ENCODE measurements around the gene VCP.

VCP gene

GRCh38 chr9:35114840-35115628 is 42.6 kb upstream of the VCP start:
- H3K4me3 ChIP-seq (ENCODE audit: low read depth, low read length), result peak overlapping the region; percentile 68
- DNase-seq (ENCODE audit: low read depth), result peak; percentile 100
- TF ChIP-seq MYC (IDR thresholded peaks at IDR 0.05; ENCODE audit: low read depth, low read length), result peak; percentile 46; the same call in 1 of the 2 replicates
- TF ChIP-seq, protein P1, sequence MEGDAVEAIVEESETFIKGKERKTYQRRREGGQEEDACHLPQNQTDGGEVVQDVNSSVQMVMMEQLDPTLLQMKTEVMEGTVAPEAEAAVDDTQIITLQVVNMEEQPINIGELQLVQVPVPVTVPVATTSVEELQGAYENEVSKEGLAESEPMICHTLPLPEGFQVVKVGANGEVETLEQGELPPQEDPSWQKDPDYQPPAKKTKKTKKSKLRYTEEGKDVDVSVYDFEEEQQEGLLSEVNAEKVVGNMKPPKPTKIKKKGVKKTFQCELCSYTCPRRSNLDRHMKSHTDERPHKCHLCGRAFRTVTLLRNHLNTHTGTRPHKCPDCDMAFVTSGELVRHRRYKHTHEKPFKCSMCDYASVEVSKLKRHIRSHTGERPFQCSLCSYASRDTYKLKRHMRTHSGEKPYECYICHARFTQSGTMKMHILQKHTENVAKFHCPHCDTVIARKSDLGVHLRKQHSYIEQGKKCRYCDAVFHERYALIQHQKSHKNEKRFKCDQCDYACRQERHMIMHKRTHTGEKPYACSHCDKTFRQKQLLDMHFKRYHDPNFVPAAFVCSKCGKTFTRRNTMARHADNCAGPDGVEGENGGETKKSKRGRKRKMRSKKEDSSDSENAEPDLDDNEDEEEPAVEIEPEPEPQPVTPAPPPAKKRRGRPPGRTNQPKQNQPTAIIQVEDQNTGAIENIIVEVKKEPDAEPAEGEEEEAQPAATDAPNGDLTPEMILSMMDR (IDR thresholded peaks at IDR 0.05; ENCODE audit: low read depth, low read length), result no peak

GRCh38 chr9:35114113-35114839 is 41.9 kb upstream of the VCP start:
- DNase-seq (ENCODE audit: low read depth), result peak; percentile 99
- peak overlapping the region; percentile 68 for H3K4me3 ChIP-seq (ENCODE audit: low read depth, low read length)
- TF ChIP-seq MYC (IDR thresholded peaks at IDR 0.05; ENCODE audit: low read depth, low read length) (peak; percentile 25), POLR2A (IDR thresholded peaks at IDR 0.05; ENCODE audit: extremely low read depth, insufficient read length) (no peak)

GRCh38 chr9:35112257-35113020 is 40.0 kb upstream of the VCP start:
- peak; percentile 47 for DNase-seq (ENCODE audit: low read depth)
- H3K4me3 ChIP-seq (ENCODE audit: low read depth, low read length), result no peak overlapping the region

GRCh38 chr9:35111001-35111933 is 38.8 kb upstream of the VCP start:
- TF ChIP-seq MAX (IDR thresholded peaks at IDR 0.05; ENCODE audit: low read depth, low read length) (peak; percentile 44; the same call in 1 of the 2 replicates), POLR2A (IDR thresholded peaks at IDR 0.05; ENCODE audit: extremely low read depth, insufficient read length) (no peak), MYC (IDR thresholded peaks at IDR 0.05; ENCODE audit: low read depth, low read length) (no peak)
- TF ChIP-seq, protein P1 (IDR thresholded peaks at IDR 0.05; ENCODE audit: low read depth, low read length), result no peak
- H3K4me3 ChIP-seq (ENCODE audit: low read depth, low read length), result peak overlapping the region; percentile 55
- peak; percentile 100 for DNase-seq (ENCODE audit: low read depth)

More at GRCh38 chr9:35112257-35113020, 40.0 kb upstream of the VCP start:
- TF ChIP-seq MAX (IDR thresholded peaks at IDR 0.05; ENCODE audit: low read depth, low read length) (no peak), MYC (IDR thresholded peaks at IDR 0.05; ENCODE audit: low read depth, low read length) (no peak), POLR2A (IDR thresholded peaks at IDR 0.05; ENCODE audit: extremely low read depth, insufficient read length) (no peak)
- TF ChIP-seq, protein P1 (IDR thresholded peaks at IDR 0.05; ENCODE audit: low read depth, low read length), result no peak

DNA sequence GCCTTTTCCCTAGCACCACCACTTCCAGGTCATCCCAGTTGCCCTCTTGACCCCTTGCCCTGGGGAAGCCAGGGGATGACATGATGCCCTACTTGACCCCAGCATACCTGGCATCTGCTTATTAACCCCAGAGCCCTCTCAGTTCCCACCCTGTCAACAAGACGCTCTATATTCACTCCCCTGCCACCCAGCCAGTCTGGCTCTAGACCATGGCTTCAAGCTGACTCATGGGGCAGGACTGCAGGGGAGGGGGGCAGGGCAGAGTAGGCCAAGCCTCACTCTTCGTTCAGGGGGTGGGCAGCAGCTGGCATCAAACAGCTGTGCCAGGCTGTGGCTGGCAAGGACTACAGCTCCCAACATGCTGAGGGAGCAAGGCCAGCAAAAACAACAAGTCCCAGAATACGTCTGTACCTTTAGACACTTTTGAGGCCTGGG is 37.9 kb upstream of the VCP start:
- DNase-seq (ENCODE audit: low read depth), result peak; percentile 39
- no peak overlapping the region for H3K4me3 ChIP-seq (ENCODE audit: low read depth, low read length)
- TF ChIP-seq POLR2A (IDR thresholded peaks at IDR 0.05; ENCODE audit: extremely low read depth, insufficient read length) (no peak), MAX (IDR thresholded peaks at IDR 0.05; ENCODE audit: low read depth, low read length) (no peak), MYC (IDR thresholded peaks at IDR 0.05; ENCODE audit: low read depth, low read length) (no peak)

DNA sequence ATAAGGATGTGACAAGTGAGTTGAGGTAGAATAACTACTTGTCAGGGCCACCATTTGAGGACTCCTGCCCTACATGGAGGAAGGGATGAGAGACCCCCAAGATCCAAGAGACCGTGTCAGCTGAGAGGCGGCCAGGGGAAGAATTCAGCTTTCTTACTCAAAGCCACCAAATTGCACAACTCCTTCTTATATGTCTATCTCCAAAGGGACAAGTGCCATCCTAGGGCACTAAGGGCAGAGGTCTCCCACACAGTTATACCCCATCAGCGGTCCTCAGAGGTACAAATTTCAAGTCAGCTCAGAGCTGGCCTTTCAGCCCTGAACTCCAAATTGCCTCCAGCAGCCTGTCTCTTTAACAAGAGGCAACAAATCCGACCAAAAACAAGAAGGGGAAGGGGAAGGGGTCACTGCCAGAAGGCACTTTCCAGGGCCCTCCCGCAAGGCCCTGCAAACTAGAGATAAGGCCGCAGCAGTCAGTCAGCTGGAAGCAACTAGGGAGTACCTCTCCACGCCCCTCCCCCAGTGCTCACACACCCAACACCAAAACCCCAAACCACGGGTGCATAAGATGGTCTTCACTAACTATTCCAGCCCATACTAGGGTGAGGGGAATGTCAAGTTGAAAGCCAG is 36.6 kb upstream of the VCP start:
- TF ChIP-seq MYC (IDR thresholded peaks at IDR 0.05; ENCODE audit: low read depth, low read length) (no peak), MAX (IDR thresholded peaks at IDR 0.05; ENCODE audit: low read depth, low read length) (no peak), POLR2A (IDR thresholded peaks at IDR 0.05; ENCODE audit: extremely low read depth, insufficient read length) (no peak)
- TF ChIP-seq, protein P1 (IDR thresholded peaks at IDR 0.05; ENCODE audit: low read depth, low read length), result no peak
- DNase-seq (ENCODE audit: low read depth), result peak; percentile 76
- no peak overlapping the region for H3K4me3 ChIP-seq (ENCODE audit: low read depth, low read length)

Measured in NB4 (cell line).